Ectodermal cell (in vitro differentiated cells): Measurements from ENCODE around the gene ABHD4.
"Not testable (repeated sequence)": the region's sequence is repeated elsewhere in the genome, so short reads cannot be mapped to it uniquely, and the experiment has no call there.

Experiments used
- H3K27ac ChIP-seq: 2 replicates; pipeline ENCODE4 v1.7.0; 2013; ENCODE audit warnings: mild to moderate bottlenecking, low read depth, low read length; ENCODE audit not compliant: insufficient read depth, poor library complexity, severe bottlenecking
- H3K27me3 ChIP-seq: 2 replicates; pipeline ENCODE4 v1.7.0; 2013; ENCODE audit warnings: mild to moderate bottlenecking, low read length; ENCODE audit not compliant: insufficient read depth, control insufficient read depth, poor library complexity, severe bottlenecking
- H3K36me3 ChIP-seq: one replicate; pipeline ENCODE4 v1.7.0; 2013; ENCODE audit warnings: low read length; ENCODE audit not compliant: control insufficient read depth, insufficient read depth
- H3K4me1 ChIP-seq: one replicate; pipeline ENCODE4 v1.7.0; 2013; ENCODE audit warnings: low read length; ENCODE audit not compliant: control insufficient read depth, insufficient read depth
- H3K4me3 ChIP-seq: 2 replicates; pipeline ENCODE4 v1.7.0; 2013; ENCODE audit warnings: low read depth, low read length, control low read depth; ENCODE audit not compliant: insufficient read depth
- H3K9me3 ChIP-seq: 2 replicates; pipeline ENCODE4 v1.7.0; 2013; ENCODE audit warnings: mild to moderate bottlenecking, low read length, moderate library complexity; ENCODE audit not compliant: control insufficient read depth
- WGBS, 2 experiments: methylation state at CpG; one replicate each; pipeline ENCODE4 v1.1.7; 2013; ENCODE audit warnings: missing lambda C conversion rate in 2 of 2; 5-methylcytosine and 5-hydroxymethylcytosine counted together

Gene ABHD4

GRCh38 chr14:22561661-22562579, 36.2 kb upstream of the ABHD4 start:
- Histone ChIP-seq H3K27me3 (no peaks in the 10 kb centered on the region), H3K27ac (no peak overlapping the region), H3K9me3 (no peaks in the 10 kb centered on the region), H3K4me3 (no peak overlapping the region), H3K36me3 (peaks cover 5% of the 10 kb centered on the region), H3K4me1 (no peaks in the 10 kb centered on the region)
- 90 to 91% methylated on average over 10 to 11 of the region's 11 CpGs for WGBS, 2 experiments

- Histone ChIP-seq H3K4me1 (no peaks in the 10 kb centered on the region), H3K27me3 (no peaks in the 10 kb centered on the region), H3K4me3 (no peak overlapping the region), H3K36me3 (peaks cover 5% of the 10 kb centered on the region), H3K9me3 (no peaks in the 10 kb centered on the region), H3K27ac (no peak overlapping the region)
- 96% methylated on average over 5 of the region's 5 CpGs for WGBS, 2 experiments
Measured at GRCh38 chr14:22563987-22564386, 34.1 kb upstream of the ABHD4 start.

GRCh38 chr14:22564463-22564862, 33.6 kb upstream of the ABHD4 start:
- Histone ChIP-seq H3K27ac (no peak overlapping the region), H3K9me3 (no peaks in the 10 kb centered on the region), H3K4me1 (no peaks in the 10 kb centered on the region), H3K4me3 (no peak overlapping the region), H3K27me3 (no peaks in the 10 kb centered on the region), H3K36me3 (peaks cover 5% of the 10 kb centered on the region)
- WGBS, 2 experiments, result 89 to 95% methylated on average over 1 of the region's 1 CpG

- Histone ChIP-seq H3K9me3 (no peaks in the 10 kb centered on the region), H3K36me3 (peaks cover 5% of the 10 kb centered on the region), H3K27ac (no peak overlapping the region), H3K4me3 (no peak overlapping the region), H3K4me1 (no peaks in the 10 kb centered on the region), H3K27me3 (no peaks in the 10 kb centered on the region)
- 98 to 100% methylated on average over 3 of the region's 3 CpGs for WGBS, 2 experiments
Measured at GRCh38 chr14:22565391-22565945, 32.6 kb upstream of the ABHD4 start.

- 92 to 94% methylated on average over 9 of the region's 9 CpGs for WGBS, 2 experiments
- not testable (repeated sequence) for H3K36me3 ChIP-seq, H3K4me1 ChIP-seq, H3K9me3 ChIP-seq, H3K27me3 ChIP-seq, H3K4me3 ChIP-seq, H3K27ac ChIP-seq
Measured at GRCh38 chr14:22566266-22566665, 31.8 kb upstream of the ABHD4 start.

GRCh38 chr14:22566845-22567244, 31.3 kb upstream of the ABHD4 start:
- Histone ChIP-seq H3K4me3 (no peak overlapping the region), H3K36me3 (peaks cover 5% of the 10 kb centered on the region), H3K9me3 (no peaks in the 10 kb centered on the region), H3K27me3 (no peaks in the 10 kb centered on the region), H3K27ac (no peak overlapping the region), H3K4me1 (no peaks in the 10 kb centered on the region)
- WGBS, 2 experiments, result 96 to 98% methylated on average over 2 of the region's 2 CpGs

- Histone ChIP-seq H3K4me3 (no peak overlapping the region), H3K9me3 (no peaks in the 10 kb centered on the region), H3K27ac (no peak overlapping the region), H3K4me1 (no peaks in the 10 kb centered on the region), H3K27me3 (no peaks in the 10 kb centered on the region), H3K36me3 (peaks cover 6% of the 10 kb centered on the region)
- 89 to 93% methylated on average over 1 of the region's 1 CpG for WGBS, 2 experiments
Measured at GRCh38 chr14:22567437-22567836, 30.7 kb upstream of the ABHD4 start.

GRCh38 chr14:22569106-22569736, 28.9 kb upstream of the ABHD4 start:
- Histone ChIP-seq H3K4me1 (no peaks in the 10 kb centered on the region), H3K9me3 (no peaks in the 10 kb centered on the region), H3K27me3 (no peaks in the 10 kb centered on the region), H3K36me3 (peaks cover 19% of the 10 kb centered on the region), H3K27ac (no peak overlapping the region), H3K4me3 (no peak overlapping the region)
- WGBS, 2 experiments, result 92 to 94% methylated on average over 4 to 5 of the region's 6 CpGs

- no peak overlapping the region for H3K27ac ChIP-seq
- H3K27me3 ChIP-seq, result no peaks in the 10 kb centered on the region
- no peaks in the 10 kb centered on the region for H3K4me1 ChIP-seq
- H3K9me3 ChIP-seq, result no peaks in the 10 kb centered on the region
- no peak overlapping the region for H3K4me3 ChIP-seq
- 77% methylated on average over 3 of the region's 3 CpGs; no CpG with 5 or more reads in 1 of the 2 experiments for WGBS, 2 experiments
- peaks cover 14% of the 10 kb centered on the region for H3K36me3 ChIP-seq
Measured at GRCh38 chr14:22569737-22570131, 28.4 kb upstream of the ABHD4 start.
